ENCODE results near the gene COL9A1.

DNA sequence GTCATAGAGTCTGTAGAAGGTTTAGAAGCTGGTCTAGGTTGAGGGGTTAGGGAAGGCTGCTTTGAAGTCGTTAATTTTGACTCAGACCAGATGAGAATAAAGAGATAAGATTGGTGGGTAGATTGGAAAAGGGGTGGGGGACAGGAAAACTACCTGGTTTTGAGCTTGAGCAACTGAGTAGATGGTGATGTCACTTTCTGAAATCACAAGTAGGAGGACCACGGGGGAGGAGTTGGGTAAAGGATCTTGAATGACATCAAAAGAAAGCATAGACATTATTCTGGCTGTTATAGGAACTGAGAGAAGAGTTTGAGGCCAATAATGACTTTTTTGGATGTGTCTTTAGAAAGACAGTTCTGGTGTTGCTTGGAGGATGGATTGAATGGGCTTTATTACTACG is 4.1 kb upstream of the COL9A1 start:
- TF ChIP-seq, protein P1, sequence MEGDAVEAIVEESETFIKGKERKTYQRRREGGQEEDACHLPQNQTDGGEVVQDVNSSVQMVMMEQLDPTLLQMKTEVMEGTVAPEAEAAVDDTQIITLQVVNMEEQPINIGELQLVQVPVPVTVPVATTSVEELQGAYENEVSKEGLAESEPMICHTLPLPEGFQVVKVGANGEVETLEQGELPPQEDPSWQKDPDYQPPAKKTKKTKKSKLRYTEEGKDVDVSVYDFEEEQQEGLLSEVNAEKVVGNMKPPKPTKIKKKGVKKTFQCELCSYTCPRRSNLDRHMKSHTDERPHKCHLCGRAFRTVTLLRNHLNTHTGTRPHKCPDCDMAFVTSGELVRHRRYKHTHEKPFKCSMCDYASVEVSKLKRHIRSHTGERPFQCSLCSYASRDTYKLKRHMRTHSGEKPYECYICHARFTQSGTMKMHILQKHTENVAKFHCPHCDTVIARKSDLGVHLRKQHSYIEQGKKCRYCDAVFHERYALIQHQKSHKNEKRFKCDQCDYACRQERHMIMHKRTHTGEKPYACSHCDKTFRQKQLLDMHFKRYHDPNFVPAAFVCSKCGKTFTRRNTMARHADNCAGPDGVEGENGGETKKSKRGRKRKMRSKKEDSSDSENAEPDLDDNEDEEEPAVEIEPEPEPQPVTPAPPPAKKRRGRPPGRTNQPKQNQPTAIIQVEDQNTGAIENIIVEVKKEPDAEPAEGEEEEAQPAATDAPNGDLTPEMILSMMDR (IDR thresholded peaks at IDR 0.05 in 2 of 3, conservative IDR thresholded peaks at IDR 0.05 in 1 of 3; ENCODE audit: insufficient read depth in 2 of 3, low read depth in 1 of 3, low read length in 3 of 3), result no peak
- no peak for TF ChIP-seq NCOA2 (IDR thresholded peaks at IDR 0.05; ENCODE audit: partially characterized antibody in 2 of 2)
- TF ChIP-seq FOXA1 (IDR thresholded peaks at IDR 0.05; ENCODE audit: borderline replicate concordance), result no peak
- no peak for TF ChIP-seq SUPT5H (IDR thresholded peaks at IDR 0.05)
- no peak for TF ChIP-seq LEF1 (IDR thresholded peaks at IDR 0.05)
- no peak for TF ChIP-seq HOXB6 (CRISPR knock-in tag; IDR thresholded peaks at IDR 0.05; ENCODE audit: borderline replicate concordance)
- no peak for TF ChIP-seq MYC (IDR thresholded peaks at IDR 0.05; ENCODE audit: low read depth, low read length)
- TF ChIP-seq MYC (CRISPR knock-in tag; IDR thresholded peaks at IDR 0.05; ENCODE audit: borderline replicate concordance, low read depth), result no peak

Data from K562 (cell line).